CD4-positive, CD25-positive, alpha-beta regulatory T cell (primary cell): ENCODE results near the gene KCNK13. TPM values are rescaled to one million over a fixed set of nuclear protein-coding genes. Genes with fewer than 3 reads are reported as not detected.

Source experiments
- ATAC-seq, 2 donors: fragments of 150-1000 bp; cut with Tn5 transposase; one replicate each; pipeline ENCODE4 v1.10.0; 2021; ENCODE audit warnings: low read depth in 2 of 2, moderate number of reproducible peaks in 2 of 2, moderate library complexity in 1 of 2
- DNase-seq, 3 donors: peaks; one replicate each; pipeline versions ENCODE4 v3.0.0 to v3.0.0-alpha.2; 2012 to 2022; ENCODE audit warnings: mixed read lengths in 1 of 3
- H3K27ac ChIP-seq: one replicate; pipeline ENCODE4 v1.7.0; 2013; ENCODE audit warnings: mild to moderate bottlenecking, low read length; ENCODE audit not compliant: insufficient read depth, poor library complexity, severe bottlenecking
- H3K27me3 ChIP-seq: one replicate; pipeline ENCODE4 v1.7.0; 2013; ENCODE audit warnings: low read length; ENCODE audit not compliant: control insufficient read depth, insufficient read depth
- H3K36me3 ChIP-seq: one replicate; pipeline ENCODE4 v1.7.0; 2013; ENCODE audit warnings: mild to moderate bottlenecking, low read length, moderate library complexity; ENCODE audit not compliant: control insufficient read depth, insufficient read depth
- H3K4me1 ChIP-seq: 2 replicates; pipeline ENCODE4 v1.7.0; 2013; ENCODE audit warnings: mild to moderate bottlenecking, low read length; ENCODE audit not compliant: insufficient read depth, control insufficient read depth, poor library complexity, severe bottlenecking
- H3K4me3 ChIP-seq: one replicate; pipeline ENCODE4 v1.7.0; 2013; ENCODE audit warnings: low read depth, mild to moderate bottlenecking, low read length, moderate library complexity
- H3K9me3 ChIP-seq, 2 experiments: 1 replicate in 1 of 2; 2 replicates in 1 of 2; pipeline ENCODE4 v1.7.0; 2013; ENCODE audit warnings: low read length in 2 of 2, mild to moderate bottlenecking in 1 of 2, moderate library complexity in 1 of 2; ENCODE audit not compliant: control insufficient read depth in 2 of 2
- H3K27ac Mint-ChIP-seq, 3 donors: one replicate each; pipeline ENCODE4 v1.8.0; 2020 to 2022; ENCODE audit warnings: mild to moderate bottlenecking in 3 of 3, mixed read lengths in 3 of 3, moderate library complexity in 2 of 3
- H3K27me3 Mint-ChIP-seq: one replicate; pipeline ENCODE4 v1.8.0; 2022; ENCODE audit warnings: mild to moderate bottlenecking, mixed read lengths
- H3K36me3 Mint-ChIP-seq: one replicate; pipeline ENCODE4 v1.8.0; 2020; ENCODE audit warnings: mixed read lengths
- H3K4me1 Mint-ChIP-seq, 4 donors: one replicate each; pipeline ENCODE4 v1.8.0; 2020 to 2022; ENCODE audit warnings: mixed read lengths in 4 of 4, mild to moderate bottlenecking in 1 of 4
- H3K4me3 Mint-ChIP-seq, 4 donors: one replicate each; pipeline ENCODE4 v1.8.0; 2020 to 2022; ENCODE audit warnings: mild to moderate bottlenecking in 4 of 4, mixed read lengths in 4 of 4, moderate library complexity in 3 of 4
- H3K9me3 Mint-ChIP-seq, 7 donors: one replicate each; pipeline ENCODE4 v1.8.0; 2020 to 2022; ENCODE audit warnings: mixed read lengths in 7 of 7, mild to moderate bottlenecking in 3 of 7, moderate library complexity in 2 of 7
- polyA plus RNA-seq, 4 donors: library from polyadenylated mRNA; unstranded; fragments of 300-500 nt; fragmentation: Illumina TruSeq; gene quantifications; one replicate each; pipeline ENCODE4 v1.2.3, GENCODE V29; 2021
- total RNA-seq: library from RNA; stranded (reverse); gene quantifications from one replicate; pipeline ENCODE4 v1.2.3, GENCODE V29; 2022

KCNK13 gene
- total and polyA plus RNA-seq, 5 donors from 2014 or later = 0.20 TPM; not detected in 4

GRCh38 chr14:90111895-90112534 lies 50.2 kb downstream of the KCNK13 start:
- no peaks in the 10 kb centered on the region for H3K4me1 ChIP-seq
- Mint-ChIP-seq H3K36me3 (no peaks in the 10 kb centered on the region), H3K9me3 (peaks cover 0 to 2% (median 0%) of the 10 kb centered on the region in 7 donors), H3K27ac (no peak overlapping the region), H3K4me3 (no peak overlapping the region), H3K4me1 (no peaks in the 10 kb centered on the region), H3K27me3 (no peaks in the 10 kb centered on the region)
- no peaks in the 10 kb centered on the region for H3K36me3 ChIP-seq
- no peak overlapping the region for H3K27ac ChIP-seq
- H3K4me3 ChIP-seq = no peak overlapping the region
- ATAC-seq (no peak), DNase-seq (no peak)
- H3K27me3 ChIP-seq = peaks cover 6% of the 10 kb centered on the region
- no peaks in the 10 kb centered on the region for H3K9me3 ChIP-seq

- no peaks in the 10 kb centered on the region for H3K4me1 ChIP-seq
- H3K4me3 ChIP-seq = no peak overlapping the region
- H3K27me3 ChIP-seq = peaks cover 6% of the 10 kb centered on the region
- Mint-ChIP-seq H3K9me3 (peaks cover 0 to 2% (median 0%) of the 10 kb centered on the region in 7 donors), H3K4me3 (no peak overlapping the region), H3K27ac (no peak overlapping the region), H3K4me1 (no peaks in the 10 kb centered on the region), H3K27me3 (no peaks in the 10 kb centered on the region), H3K36me3 (no peaks in the 10 kb centered on the region)
- ATAC-seq (no peak), DNase-seq (no peak)
- no peak overlapping the region for H3K27ac ChIP-seq
- no peaks in the 10 kb centered on the region for H3K36me3 ChIP-seq
- H3K9me3 ChIP-seq = no peaks in the 10 kb centered on the region
Measured at GRCh38 chr14:90114554-90114953, 52.8 kb downstream of the KCNK13 start.

GRCh38 chr14:90115780-90116179 lies 54.0 kb downstream of the KCNK13 start:
- H3K4me3 Mint-ChIP-seq = no peak overlapping the region
- DNase-seq = no peak
- peaks cover 5% of the 10 kb centered on the region for H3K27me3 Mint-ChIP-seq
- Histone ChIP-seq H3K36me3 (no peaks in the 10 kb centered on the region), H3K4me1 (no peaks in the 10 kb centered on the region), H3K27ac (no peak overlapping the region), H3K4me3 (no peak overlapping the region), H3K9me3 (no peaks in the 10 kb centered on the region), H3K27me3 (peaks cover 6% of the 10 kb centered on the region)
- H3K27ac Mint-ChIP-seq = no peak overlapping the region
- no peaks in the 10 kb centered on the region for H3K4me1 Mint-ChIP-seq
- peaks cover 0 to 3% (median 2%) of the 10 kb centered on the region in 7 donors for H3K9me3 Mint-ChIP-seq
- no peaks in the 10 kb centered on the region for H3K36me3 Mint-ChIP-seq
- no peak for ATAC-seq

- Mint-ChIP-seq H3K27ac (no peak overlapping the region), H3K9me3 (peaks cover 0 to 3% (median 2%) of the 10 kb centered on the region in 7 donors), H3K4me1 (no peaks in the 10 kb centered on the region), H3K4me3 (no peak overlapping the region), H3K36me3 (no peaks in the 10 kb centered on the region), H3K27me3 (peaks cover 5% of the 10 kb centered on the region)
- Histone ChIP-seq H3K27me3 (peaks cover 4% of the 10 kb centered on the region), H3K36me3 (no peaks in the 10 kb centered on the region), H3K4me1 (no peaks in the 10 kb centered on the region), H3K9me3 (no peaks in the 10 kb centered on the region), H3K27ac (no peak overlapping the region), H3K4me3 (no peak overlapping the region)
- ATAC-seq (no peak), DNase-seq (no peak)
Measured at GRCh38 chr14:90116444-90116843, 54.6 kb downstream of the KCNK13 start.

GRCh38 chr14:90118027-90118426 lies 56.2 kb downstream of the KCNK13 start:
- Mint-ChIP-seq H3K4me1 (no peaks in the 10 kb centered on the region), H3K27me3 (peaks cover 5% of the 10 kb centered on the region), H3K9me3 (peaks cover 0 to 3% (median 0%) of the 10 kb centered on the region in 7 donors), H3K27ac (no peak overlapping the region), H3K36me3 (no peaks in the 10 kb centered on the region), H3K4me3 (no peak overlapping the region)
- H3K4me3 ChIP-seq = no peak overlapping the region
- H3K36me3 ChIP-seq = no peaks in the 10 kb centered on the region
- H3K27me3 ChIP-seq = peaks cover 4% of the 10 kb centered on the region
- H3K9me3 ChIP-seq = no peaks in the 10 kb centered on the region
- ATAC-seq (no peak), DNase-seq (no peak)
- H3K4me1 ChIP-seq = no peaks in the 10 kb centered on the region
- no peak overlapping the region for H3K27ac ChIP-seq

- no peak overlapping the region for H3K27ac Mint-ChIP-seq
- peaks cover 2% of the 10 kb centered on the region for H3K27me3 ChIP-seq
- peaks cover 6% of the 10 kb centered on the region for H3K27me3 Mint-ChIP-seq
- peaks cover 0 to 2% (median 0%) of the 10 kb centered on the region in 7 donors for H3K9me3 Mint-ChIP-seq
- no peaks in the 10 kb centered on the region for H3K36me3 Mint-ChIP-seq
- H3K4me1 Mint-ChIP-seq = no peaks in the 10 kb centered on the region
- H3K27ac ChIP-seq = no peak overlapping the region
- no peaks in the 10 kb centered on the region for H3K36me3 ChIP-seq
- H3K9me3 ChIP-seq = no peaks in the 10 kb centered on the region
- DNase-seq (no peak), ATAC-seq (no peak)
- H3K4me3 Mint-ChIP-seq = no peak overlapping the region
- no peaks in the 10 kb centered on the region for H3K4me1 ChIP-seq
- no peak overlapping the region for H3K4me3 ChIP-seq
Measured at GRCh38 chr14:90126260-90126659, 64.5 kb downstream of the KCNK13 start.

- DNase-seq (no peak), ATAC-seq (no peak)
- no peaks in the 10 kb centered on the region for H3K4me1 Mint-ChIP-seq
- Histone ChIP-seq H3K4me3 (no peak overlapping the region), H3K4me1 (no peaks in the 10 kb centered on the region), H3K27me3 (peaks cover 2% of the 10 kb centered on the region), H3K36me3 (no peaks in the 10 kb centered on the region), H3K27ac (no peak overlapping the region), H3K9me3 (no peaks in the 10 kb centered on the region)
- peaks cover 0 to 3% (median 0%) of the 10 kb centered on the region in 7 donors for H3K9me3 Mint-ChIP-seq
- H3K4me3 Mint-ChIP-seq = no peak overlapping the region
- H3K36me3 Mint-ChIP-seq = no peaks in the 10 kb centered on the region
- peaks cover 5% of the 10 kb centered on the region for H3K27me3 Mint-ChIP-seq
- no peak overlapping the region for H3K27ac Mint-ChIP-seq
Measured at GRCh38 chr14:90132821-90133570, 71.2 kb downstream of the KCNK13 start.

GRCh38 chr14:90136904-90137303 lies 75.1 kb downstream of the KCNK13 start:
- Mint-ChIP-seq H3K9me3 (peaks cover 0 to 7% (median 0%) of the 10 kb centered on the region in 7 donors), H3K4me3 (no peak overlapping the region), H3K27ac (no peak overlapping the region), H3K4me1 (no peaks in the 10 kb centered on the region), H3K27me3 (peaks cover 8% of the 10 kb centered on the region), H3K36me3 (no peaks in the 10 kb centered on the region)
- ATAC-seq (no peak), DNase-seq (no peak)
- H3K27ac ChIP-seq = no peak overlapping the region
- H3K4me1 ChIP-seq = no peaks in the 10 kb centered on the region
- no peaks in the 10 kb centered on the region for H3K27me3 ChIP-seq
- no peak overlapping the region for H3K4me3 ChIP-seq
- H3K9me3 ChIP-seq = no peaks in the 10 kb centered on the region
- H3K36me3 ChIP-seq = no peaks in the 10 kb centered on the region
